Umbilical cord (tissue), 2 donors: ENCODE results near the gene GRAMD4. TPM values are rescaled to one million over a fixed set of nuclear protein-coding genes. Genes with fewer than 3 reads are reported as not detected.

Experiments
- DNase-seq: peaks from one replicate; pipeline ENCODE4 v3.0.0-alpha.2; 2015; ENCODE audit warnings: low spot score
- total RNA-seq: library from RNA; depleted of rRNA; stranded (reverse); fragments of >200 nt; gene quantifications from one replicate; pipeline ENCODE4 v1.2.3, GENCODE V29; 2014; ENCODE audit warnings: low replicate concordance; ENCODE audit not compliant: insufficient read depth

The GRAMD4 gene
- total RNA-seq, 1 donor from 2014 or later, result 25.8 TPM

DNA sequence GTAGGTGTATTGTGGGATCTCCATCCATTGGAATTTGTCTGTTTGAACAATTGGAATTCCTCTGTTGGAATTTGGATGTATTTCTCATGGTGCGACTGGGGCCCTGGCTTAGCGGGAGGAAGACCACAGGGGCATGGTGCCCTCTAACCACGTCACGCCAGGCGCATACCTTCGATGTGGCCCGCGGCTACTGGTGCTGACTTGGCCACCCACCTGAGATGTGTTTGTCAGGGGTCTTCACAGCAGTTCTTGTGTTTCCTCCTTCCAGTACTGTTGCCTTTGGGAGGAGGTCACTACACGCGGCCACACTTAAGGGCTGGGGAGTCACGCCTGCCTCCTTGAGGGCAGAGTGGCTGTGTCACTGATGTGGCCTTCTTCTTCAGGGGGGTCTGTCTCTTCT lies 36.6 kb upstream of the GRAMD4 start:
- DNase-seq, result no peak

DNA sequence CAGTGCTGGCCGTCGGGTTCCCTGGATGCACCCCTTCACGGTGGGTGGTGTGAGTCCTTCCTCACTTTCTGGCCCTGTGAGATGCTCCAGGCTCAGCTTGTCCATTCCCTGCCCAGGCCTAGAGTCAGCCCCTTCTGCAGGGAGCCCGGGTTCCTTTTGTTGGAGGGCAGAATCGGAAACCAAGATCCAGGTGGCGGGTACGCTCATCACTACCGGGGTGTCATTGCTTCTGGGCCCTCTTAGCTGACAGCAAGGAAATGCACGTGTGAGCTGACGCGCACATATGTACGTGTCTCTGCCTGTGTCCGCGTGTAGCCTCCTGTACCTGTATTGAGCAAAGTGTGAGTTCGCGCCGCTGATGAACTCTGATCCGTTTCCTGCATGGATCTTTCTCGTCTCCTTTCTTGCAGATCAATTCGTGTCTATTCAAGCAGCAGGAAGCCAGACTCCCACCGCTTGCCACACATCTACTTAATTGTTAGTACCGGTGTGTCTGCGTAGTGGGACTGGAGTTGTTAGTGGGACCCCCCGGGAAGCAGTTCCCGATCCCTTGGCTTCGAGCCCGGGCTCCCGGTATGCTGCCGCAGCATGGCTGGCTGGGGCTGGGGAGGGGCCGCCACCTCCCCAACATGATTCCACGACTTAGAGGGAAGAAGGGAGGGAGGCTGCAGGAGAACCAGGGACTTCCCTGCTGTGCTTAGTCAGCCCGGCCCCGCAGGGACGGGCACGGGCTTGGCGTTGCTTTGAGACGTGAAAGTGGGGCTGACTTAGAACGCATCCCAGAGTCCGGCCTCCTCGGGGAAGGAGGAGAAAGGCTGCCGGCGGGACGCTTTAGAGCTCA lies 35.9 kb upstream of the GRAMD4 start:
- DNase-seq, result peak; percentile 64

DNA sequence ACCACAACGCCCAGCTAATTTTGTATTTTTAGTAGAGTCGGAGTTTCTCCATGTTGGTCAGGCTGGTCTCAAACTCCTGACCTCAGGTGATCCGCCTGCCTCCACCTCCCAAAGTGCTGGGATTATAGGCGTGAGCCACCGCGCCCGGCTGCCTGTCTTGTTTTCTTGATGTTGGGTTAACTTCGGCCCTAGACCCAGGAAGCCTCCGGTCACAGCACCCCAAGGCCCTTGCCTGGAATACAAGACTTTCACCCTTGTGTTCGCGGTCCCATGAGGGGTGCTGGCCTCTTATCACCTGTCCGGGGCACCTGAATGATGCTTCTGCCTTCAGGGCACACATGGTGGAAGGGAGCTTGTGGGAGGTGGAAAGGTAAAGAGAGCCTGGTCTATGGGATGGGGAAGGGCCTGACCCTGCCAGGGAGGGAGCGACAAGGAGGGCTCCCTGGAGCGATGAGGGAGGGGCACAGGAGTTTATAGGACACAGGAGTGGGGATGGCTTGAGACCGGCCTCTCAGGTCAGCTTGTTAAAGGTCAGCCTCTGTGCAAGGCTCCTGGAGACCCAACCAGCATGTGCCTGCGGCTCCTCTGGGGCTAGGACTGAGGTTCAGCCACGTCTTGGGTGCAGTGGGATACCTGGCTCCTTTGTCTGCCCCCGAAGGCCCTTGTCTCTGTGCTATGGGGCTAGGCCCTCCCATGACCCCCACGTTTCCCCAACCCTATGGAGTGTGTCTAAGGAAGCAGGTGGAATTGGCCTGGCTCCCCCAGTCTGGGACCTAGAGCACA lies 34.7 kb upstream of the GRAMD4 start:
- DNase-seq, result no peak

DNA sequence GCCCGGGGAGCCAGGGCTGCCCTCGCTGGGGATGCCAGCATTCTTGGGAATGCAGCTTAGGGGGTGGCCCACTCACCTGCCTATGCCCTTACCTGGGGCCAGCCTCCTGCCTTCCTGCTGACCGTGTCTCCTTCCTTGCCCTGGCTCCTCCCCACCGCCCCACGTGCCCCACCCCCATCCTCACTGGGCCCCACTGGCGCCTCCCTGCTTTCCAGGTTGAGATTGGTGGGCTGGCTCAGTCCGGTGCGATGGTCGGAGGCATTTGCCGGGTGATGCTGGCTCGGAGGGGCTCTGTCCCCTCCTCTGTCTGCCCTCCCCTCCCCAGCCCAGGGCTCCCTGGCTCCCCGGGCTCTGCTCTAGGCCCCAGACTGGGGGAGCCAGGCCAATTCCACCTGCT lies 34.1 kb upstream of the GRAMD4 start:
- no peak for DNase-seq

DNA sequence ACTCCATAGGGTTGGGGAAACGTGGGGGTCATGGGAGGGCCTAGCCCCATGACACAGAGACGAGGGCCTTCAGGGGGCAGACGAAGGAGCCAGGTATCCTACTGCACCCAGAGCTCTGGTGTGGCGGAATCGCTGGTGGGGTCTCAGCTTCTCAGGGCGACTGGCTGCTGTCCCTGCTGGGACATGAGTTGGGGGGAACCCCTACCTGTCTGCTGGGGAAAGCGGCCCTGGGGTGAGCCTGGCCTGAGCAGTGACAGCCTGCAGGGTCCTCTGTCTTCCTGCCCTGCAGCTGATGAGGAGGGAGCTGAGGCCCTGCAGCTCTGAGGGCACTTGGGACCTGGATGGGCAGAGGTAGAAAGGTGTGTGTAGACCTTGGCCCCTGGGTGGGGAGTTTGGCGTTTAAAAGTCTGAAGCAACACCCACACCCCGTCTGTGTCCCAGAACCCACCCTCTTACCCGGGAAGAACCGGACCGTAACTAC lies 33.6 kb upstream of the GRAMD4 start:
- no peak for DNase-seq

DNA sequence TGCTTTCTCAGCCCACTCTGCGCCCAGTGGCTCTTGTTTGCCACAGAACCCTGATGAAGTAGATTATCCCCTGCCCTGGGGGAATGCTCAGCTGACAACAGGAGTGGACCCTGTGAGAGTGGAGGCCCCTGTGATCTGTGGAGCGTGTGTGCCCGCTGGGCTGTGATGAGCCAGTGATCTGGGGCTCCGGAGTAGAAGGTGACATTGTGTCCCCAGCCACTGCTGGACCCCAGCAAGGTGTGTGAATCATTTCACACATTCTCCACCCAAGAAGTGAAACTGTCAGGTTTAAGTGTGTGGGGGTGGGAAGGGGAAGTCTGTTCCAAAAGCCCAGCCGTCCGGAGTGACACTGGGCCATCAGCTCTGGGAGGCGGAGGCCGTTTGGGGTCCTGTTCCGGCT lies 33.1 kb upstream of the GRAMD4 start:
- DNase-seq, result no peak

DNA sequence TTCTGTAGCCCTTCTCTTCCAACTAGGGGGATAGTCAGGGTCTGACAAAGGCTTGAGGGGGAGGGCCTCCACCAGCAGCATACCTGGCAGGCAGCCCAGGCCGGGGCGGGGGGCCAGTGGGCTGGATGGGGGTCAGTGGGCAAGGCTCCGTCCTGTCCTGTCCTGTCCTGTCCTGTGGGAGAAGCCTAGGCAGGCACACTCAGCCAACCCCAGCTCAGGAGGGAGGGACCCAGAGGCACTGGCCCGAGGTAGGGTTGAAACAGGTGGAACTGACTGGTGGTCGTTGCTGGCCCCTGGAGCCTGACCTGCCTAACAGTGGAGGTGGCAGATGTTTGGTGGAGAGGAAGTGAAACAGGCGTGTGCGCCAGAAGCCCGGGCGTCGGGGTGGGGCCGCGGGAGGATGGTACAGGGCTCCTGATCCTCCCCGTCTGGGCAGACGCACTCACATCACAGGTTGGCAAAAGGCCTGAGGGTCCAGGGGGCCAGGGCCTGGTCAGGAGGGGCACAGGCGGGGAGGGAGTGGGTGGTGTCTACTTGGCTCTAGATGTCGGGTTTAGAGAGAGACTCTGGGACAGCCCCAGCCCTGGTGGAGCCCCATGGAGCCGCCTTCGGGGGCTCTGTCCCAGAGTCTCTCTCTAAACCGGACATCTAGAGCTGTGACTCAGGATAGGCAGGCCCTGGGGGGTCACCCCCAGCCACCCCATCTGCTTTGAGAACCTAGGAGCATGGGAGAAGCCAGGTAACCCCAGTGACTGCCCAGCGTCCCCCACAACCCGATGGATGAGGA lies 32.5 kb upstream of the GRAMD4 start:
- no peak for DNase-seq

DNA sequence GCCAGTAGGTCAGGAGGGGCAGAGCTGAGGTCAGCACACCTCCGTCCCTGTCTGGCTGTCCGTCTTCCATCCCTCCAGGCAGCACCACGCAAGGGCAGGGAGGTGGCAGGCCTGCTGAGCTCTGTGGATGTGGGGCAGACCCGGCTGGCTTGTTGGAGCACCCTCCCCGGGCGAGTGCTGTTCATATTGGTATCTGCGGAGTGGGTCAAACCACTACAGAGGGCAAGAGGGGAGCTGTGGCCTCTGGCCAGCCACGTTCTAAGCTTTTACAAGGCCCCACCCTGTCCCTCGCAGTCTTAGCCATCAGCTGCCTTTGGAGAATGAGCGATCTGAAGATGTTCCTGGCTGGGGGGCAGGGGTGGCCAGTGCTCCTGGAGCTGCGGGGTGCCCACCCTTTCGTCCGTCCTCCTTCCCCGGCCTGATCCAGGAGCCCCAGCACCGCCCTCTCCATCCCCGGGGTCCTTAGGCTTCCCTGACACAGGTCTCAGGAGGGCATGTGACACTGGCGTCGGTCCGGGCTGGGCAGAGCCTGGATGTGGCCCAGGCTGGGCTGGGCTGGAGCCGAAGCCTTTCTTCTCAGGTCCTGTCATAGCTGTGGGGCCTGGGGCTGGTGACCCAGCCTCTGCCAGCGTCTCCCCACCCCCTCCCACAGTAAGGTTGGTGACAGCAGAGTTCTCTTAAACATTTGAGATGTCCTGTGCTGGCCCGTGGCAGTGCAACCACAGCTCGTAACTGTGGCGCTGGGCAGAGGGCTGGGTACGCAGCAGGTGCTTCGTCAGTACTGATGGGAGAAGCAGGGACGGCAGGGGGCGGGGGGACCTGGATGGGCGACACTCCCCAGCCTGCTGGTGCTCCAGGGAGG lies 31.7 kb upstream of the GRAMD4 start:
- DNase-seq, result no peak

DNA sequence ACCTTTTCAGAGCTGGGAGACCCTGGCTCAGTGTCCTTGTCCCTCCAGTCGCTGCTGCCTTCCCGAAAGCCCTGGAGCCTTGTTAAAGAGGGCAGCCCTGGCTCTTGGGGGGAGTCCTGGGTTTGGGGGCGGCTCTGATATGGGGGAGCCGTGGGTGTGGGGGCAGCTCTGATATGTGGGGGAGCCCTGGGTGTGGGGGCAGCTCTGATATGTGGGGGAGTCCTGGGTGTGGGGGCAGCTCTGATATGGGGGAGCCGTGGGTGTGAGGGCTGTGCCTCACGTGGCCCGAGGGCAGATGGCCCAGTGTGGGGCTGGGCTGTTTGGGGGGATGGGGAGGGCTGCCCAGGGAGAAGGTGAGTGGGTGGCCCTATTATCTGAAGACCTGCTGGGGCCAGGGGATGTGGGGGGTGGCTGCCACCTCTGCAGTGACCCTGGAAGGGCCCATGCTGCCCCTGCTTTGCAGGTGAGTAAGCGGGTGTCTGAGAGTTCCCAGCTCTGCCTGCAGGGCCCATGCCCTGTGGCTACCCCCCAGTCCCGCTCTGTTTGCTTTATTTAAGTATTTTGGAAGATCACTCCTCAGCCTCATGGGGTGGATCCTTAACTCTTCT lies 30.9 kb upstream of the GRAMD4 start:
- no peak for DNase-seq

DNA sequence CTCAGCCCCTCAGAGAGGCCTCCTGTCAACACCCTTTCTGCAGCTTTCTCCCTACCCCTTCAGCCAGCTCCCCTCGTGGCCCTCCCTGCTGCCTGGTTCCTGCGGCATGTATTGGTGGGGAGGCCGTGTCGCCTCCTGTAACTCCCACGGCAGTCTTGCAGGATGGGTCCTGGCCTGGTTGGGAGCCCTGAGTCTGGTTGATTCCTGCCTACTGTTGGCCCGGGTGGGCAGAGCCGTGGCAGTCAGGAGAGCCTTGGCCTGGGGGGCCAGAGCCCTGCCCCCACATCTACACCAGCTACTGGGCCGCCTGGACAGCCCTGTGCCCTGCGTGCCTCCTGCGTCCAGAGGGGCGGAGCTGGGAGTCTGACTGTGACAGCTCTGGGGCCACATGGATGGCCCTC lies 30.3 kb upstream of the GRAMD4 start:
- no peak for DNase-seq

DNA sequence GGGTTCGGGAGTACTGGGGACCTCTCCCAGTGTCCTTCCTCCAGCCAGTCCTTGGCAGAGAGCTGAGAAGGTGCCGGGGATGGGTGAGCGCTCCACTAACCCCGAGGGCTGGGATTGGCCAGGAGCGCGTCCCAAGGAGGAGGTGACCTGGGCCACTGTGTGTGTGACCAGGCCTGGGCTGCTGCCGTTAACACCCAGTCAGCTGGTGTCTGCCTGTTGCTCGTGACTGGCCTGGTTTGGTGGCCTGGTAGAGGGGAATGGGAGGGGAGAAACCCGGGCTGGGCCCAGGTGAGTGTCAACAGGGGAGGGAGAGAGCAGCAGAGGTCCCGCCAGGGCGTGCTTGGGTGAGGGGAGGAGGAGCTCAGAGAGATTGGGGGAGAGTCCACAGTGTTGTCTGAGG lies 29.9 kb upstream of the GRAMD4 start:
- DNase-seq, result no peak

DNA sequence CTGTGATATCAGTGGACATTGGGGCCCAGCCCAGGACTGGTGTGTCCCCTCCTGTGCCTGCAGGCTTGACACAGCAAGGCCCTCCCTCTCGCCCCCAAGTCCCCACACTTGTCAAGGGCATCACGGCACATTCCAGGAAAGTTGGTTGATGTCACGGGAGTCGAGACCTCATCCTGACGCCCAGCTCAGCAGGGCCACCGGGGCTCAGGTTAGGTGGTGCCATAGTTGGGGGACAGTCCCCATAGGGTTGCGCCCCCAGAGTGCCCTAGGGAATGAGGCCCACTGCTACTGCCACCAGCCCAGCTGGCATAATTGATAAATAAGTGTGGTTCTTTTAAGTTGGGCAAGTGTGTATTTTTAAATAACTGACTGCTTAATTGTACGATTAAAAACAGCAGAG lies 28.3 kb upstream of the GRAMD4 start:
- DNase-seq, result no peak

DNA sequence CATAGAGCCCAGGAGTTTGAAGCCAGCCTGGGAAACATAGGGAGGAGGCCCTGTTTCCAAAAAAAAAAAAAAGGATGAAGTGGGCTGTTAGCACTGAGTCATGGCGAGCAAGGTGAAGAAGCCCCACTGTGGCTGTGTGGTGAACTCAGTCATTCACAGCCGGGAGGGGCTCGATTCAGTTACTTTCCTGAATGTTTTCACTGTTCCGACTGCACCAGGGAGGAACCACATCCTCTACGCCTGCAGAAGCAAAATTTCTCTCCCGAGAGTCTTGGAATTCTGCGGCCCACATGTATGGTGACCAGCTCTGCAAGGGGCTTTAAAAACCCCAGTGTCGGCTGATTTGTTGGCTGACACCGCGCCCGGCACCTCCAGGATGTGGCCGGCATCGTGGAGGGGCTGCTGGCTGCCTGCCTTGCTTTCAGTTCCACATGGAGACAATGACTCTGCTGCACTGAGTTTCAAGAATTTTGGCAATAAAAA lies 27.8 kb upstream of the GRAMD4 start:
- no peak for DNase-seq

DNA sequence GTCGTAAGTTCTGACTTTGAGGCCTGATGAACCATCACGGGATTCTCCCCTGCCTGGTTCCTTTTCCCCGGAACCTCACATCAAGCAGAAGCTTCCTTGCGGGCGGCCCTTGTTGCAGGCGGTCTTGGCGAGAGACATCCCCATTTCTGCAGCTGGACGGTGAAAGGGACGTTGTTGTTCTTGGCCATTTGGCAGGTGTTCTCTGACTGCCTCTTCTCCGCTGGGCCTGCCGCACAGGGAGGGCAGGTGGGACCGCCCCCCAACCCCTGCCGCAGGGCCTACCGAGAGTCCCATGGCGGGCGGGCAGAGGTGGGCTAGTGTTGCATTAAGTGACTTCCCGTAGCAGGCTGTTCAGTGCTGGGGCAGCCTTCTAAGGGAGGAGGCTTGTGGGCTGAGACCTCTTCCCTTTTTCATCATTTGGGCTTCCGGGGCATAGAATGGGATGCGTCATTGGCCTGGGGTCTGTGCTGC lies 26.9 kb upstream of the GRAMD4 start:
- DNase-seq, result no peak

DNA sequence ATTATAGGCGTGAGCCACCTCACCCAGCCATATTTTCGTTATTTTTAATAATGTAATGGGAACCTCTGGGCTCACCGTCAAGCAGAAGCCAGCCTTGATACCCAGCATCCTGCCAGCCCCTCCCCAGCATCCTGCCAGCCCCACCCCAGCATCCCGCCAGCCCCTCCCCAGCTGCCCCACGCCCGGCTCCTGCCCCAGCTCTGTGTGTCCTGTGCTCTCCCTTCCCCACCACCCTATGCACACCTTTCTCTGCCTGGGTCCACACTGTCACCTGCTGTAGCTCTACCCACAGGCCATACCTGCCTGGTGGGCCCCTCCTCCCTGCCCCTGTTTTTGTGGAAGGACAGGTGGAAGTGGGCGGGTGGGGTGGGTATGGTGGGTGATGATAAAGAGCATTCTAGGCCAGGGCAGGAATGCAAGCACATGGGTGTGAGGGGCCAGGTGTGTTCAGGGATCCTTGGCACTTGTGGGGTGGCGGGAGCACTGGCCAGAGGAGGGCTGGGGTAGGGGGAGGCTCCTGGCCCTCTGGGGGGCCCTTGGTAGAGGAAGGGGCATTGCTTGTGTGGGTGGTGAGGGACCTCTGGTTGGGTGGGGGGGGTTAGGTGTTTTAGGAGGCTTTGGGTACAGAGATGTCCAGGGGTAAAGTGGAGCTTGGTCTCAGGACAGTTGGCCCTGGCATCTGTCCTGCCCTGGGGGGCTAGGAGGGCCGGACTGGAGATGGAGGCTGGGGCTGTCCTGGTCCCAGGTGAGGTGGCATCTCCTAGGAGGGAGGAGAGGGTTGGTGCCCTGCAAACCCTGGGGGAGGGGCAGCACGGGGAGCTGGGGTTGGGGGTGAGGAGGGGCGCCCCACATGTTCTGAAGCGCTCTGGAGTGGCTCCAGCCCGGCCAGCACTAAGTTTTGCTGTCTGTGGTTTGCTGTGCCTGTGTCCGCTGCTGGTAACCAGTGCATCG lies 25.9 kb upstream of the GRAMD4 start:
- no peak for DNase-seq

DNA sequence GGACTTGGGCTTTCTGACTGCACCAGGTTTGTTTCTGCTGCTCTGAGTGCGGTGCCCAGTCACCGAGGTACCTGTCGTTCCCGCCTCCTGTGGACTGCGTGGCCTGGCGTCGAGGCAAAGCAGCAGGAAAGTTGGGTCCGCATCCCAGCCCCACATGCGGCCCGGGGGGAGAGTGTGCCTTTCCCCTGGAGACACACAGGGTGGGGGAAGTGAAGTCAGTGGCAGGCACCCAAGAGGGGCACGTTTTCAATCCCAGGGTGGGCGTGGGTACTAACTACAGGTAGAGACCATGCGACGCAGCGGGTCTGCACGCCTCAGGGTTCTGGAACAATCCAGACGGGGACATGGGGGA lies 25.3 kb upstream of the GRAMD4 start:
- DNase-seq, result no peak

DNA sequence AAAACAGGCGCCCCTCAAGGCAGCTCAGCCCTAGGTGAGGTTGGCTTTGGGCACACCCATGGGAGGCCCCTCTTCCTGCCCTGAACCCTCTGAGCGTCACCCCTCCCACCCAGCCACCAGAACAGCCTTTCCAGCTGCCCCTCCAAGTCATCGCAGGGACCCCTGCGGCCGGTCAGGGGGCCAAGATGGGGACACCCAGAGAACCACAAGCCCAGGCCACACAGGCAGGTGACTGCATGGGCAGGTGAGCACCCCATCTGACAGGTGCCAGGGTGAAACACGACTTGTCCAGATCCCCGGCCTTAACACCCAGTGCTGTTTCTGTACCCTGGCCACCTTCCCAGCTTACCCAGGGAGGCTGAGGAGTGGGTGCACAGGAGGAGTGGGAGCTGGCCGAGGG lies 24.6 kb upstream of the GRAMD4 start:
- DNase-seq, result no peak

DNA sequence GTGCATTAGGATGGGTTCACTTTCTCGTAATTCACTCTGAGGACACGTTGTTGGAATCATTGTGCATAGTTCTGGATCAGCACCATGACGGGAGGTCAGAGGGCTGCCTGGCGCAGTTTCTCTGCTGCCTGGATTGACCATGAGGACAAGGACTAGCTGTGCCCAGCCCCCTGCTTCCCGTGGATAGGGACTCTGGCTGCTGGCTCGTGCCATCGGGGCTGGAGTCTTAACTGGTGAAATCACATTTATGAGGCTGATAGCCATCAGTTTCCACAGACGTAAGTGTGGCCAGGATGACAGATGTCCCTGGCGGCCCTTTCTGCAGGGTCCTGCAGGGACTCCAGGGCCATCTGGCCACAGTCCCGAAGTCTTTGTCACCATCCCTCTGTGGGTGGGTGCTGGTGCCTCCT lies 24.1 kb upstream of the GRAMD4 start:
- no peak for DNase-seq

DNA sequence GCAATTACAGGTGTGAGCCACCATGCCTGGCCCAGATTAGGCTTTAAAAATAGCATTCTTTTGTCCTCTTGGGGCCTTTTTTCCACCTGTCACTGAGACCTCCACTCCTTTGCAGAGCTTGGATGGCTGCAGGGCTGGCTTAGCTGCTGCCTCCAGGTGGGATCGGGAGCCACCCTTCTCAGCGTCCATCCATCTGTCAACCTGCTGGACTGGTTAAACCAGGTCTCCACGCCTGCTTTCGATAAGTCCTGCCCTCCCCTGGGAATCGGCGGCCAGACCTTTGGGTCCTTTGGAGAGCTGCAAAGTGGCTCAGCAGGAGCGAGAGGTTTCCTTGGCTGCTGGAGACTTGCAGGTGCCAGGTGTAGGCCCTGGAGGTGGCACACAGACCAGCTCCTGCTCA lies 23.4 kb upstream of the GRAMD4 start:
- DNase-seq, result peak; percentile 61
